ENCODE results near the gene NEK6. TPM values are rescaled to one million over a fixed set of nuclear protein-coding genes. Genes with fewer than 3 reads are reported as not detected.

Gene NEK6
- total RNA-seq, 1 donor from 2014 or later: 43.9 TPM

DNA sequence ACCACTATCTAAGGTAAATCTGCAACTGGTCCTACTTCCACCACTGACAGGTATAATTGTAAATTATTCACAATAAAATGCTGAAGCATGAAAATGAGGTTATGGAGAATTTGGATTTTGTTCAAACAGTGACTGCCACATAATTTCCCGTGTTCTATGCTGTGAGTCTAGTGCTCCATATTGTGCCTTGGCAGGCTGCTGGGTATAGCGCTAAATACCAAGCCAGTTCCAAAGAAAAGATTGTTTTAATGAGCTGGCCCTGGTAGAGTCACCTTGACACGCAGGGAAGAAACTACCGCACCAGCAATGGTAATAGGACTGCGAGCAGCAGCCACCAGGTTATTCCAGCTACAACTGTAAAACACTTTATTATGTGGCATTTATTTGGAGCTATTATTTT, 127.1 kb downstream of the NEK6 start:
- no peak for DNase-seq (ENCODE audit: low spot score)
- TF ChIP-seq, protein P1, sequence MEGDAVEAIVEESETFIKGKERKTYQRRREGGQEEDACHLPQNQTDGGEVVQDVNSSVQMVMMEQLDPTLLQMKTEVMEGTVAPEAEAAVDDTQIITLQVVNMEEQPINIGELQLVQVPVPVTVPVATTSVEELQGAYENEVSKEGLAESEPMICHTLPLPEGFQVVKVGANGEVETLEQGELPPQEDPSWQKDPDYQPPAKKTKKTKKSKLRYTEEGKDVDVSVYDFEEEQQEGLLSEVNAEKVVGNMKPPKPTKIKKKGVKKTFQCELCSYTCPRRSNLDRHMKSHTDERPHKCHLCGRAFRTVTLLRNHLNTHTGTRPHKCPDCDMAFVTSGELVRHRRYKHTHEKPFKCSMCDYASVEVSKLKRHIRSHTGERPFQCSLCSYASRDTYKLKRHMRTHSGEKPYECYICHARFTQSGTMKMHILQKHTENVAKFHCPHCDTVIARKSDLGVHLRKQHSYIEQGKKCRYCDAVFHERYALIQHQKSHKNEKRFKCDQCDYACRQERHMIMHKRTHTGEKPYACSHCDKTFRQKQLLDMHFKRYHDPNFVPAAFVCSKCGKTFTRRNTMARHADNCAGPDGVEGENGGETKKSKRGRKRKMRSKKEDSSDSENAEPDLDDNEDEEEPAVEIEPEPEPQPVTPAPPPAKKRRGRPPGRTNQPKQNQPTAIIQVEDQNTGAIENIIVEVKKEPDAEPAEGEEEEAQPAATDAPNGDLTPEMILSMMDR (IDR thresholded peaks at IDR 0.05; ENCODE audit: unreplicated experiment): no peak
- Mint-ChIP-seq H3K27ac (ENCODE audit: unreplicated experiment) (no peak overlapping the region), H3K4me1 (ENCODE audit: unreplicated experiment) (peaks cover 33% of the 10 kb centered on the region), H3K27me3 (ENCODE audit: unreplicated experiment) (no peaks in the 10 kb centered on the region), H3K36me3 (ENCODE audit: low read depth, unreplicated experiment) (peaks cover 8% of the 10 kb centered on the region), H3K4me3 (ENCODE audit: unreplicated experiment) (no peak overlapping the region), H3K9me3 (ENCODE audit: unreplicated experiment) (no peaks in the 10 kb centered on the region)

DNA sequence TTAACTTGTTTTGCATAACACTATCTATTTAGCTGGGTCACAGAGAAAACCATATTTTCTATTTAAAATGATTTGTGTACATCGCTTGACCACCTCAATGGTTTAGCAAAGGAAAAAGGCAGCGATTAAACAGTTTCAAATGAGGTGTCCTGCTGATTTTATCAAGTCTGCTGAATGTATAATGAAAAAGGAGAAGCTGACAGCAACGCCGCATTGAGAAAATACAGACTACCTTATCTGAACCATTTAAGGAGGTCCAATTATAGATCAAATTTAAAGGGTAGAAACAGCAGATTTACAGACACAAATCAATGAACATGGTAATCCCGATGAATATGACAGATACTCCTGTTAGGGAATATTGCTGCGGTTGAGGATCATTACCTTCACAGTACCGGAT, 127.9 kb downstream of the NEK6 start:
- H3K4me1 Mint-ChIP-seq (ENCODE audit: unreplicated experiment): peaks cover 33% of the 10 kb centered on the region
- TF ChIP-seq, protein P1 (IDR thresholded peaks at IDR 0.05; ENCODE audit: unreplicated experiment): no peak

DNA sequence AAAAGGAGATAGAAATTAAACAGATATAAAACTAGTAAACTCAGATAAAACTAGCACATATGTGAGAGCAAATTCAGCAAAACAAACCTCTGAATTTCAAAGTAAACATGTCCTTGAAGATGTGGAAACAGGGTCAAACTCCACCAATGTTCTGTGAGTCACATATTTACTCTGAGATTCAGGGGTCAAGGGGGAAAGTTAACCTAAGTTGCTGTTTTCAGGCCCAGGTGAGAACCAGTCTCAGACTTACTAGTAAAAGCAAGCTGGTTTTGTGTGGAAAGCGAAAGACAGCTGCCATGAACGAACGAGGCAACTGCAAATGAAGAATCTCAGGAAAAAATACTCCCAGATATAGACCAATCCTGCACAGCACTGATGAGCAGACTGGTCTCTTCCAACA, 128.5 kb downstream of the NEK6 start:
- TF ChIP-seq, protein P1 (IDR thresholded peaks at IDR 0.05; ENCODE audit: unreplicated experiment): no peak
- Mint-ChIP-seq H3K36me3 (ENCODE audit: low read depth, unreplicated experiment) (peaks cover 7% of the 10 kb centered on the region), H3K4me1 (ENCODE audit: unreplicated experiment) (peaks cover 31% of the 10 kb centered on the region), H3K4me3 (ENCODE audit: unreplicated experiment) (no peak overlapping the region), H3K27me3 (ENCODE audit: unreplicated experiment) (no peaks in the 10 kb centered on the region), H3K27ac (ENCODE audit: unreplicated experiment) (peak overlapping the region; percentile 4), H3K9me3 (ENCODE audit: unreplicated experiment) (no peaks in the 10 kb centered on the region)
- no peak for DNase-seq (ENCODE audit: low spot score)

More for the DNA sequence above, 127.9 kb downstream of the NEK6 start:
- peaks cover 7% of the 10 kb centered on the region for H3K36me3 Mint-ChIP-seq (ENCODE audit: low read depth, unreplicated experiment)
- no peaks in the 10 kb centered on the region for H3K9me3 Mint-ChIP-seq (ENCODE audit: unreplicated experiment)
- H3K4me3 Mint-ChIP-seq (ENCODE audit: unreplicated experiment): no peak overlapping the region
- H3K27me3 Mint-ChIP-seq (ENCODE audit: unreplicated experiment): no peaks in the 10 kb centered on the region
- H3K27ac Mint-ChIP-seq (ENCODE audit: unreplicated experiment): no peak overlapping the region
- no peak for DNase-seq (ENCODE audit: low spot score)

DNA sequence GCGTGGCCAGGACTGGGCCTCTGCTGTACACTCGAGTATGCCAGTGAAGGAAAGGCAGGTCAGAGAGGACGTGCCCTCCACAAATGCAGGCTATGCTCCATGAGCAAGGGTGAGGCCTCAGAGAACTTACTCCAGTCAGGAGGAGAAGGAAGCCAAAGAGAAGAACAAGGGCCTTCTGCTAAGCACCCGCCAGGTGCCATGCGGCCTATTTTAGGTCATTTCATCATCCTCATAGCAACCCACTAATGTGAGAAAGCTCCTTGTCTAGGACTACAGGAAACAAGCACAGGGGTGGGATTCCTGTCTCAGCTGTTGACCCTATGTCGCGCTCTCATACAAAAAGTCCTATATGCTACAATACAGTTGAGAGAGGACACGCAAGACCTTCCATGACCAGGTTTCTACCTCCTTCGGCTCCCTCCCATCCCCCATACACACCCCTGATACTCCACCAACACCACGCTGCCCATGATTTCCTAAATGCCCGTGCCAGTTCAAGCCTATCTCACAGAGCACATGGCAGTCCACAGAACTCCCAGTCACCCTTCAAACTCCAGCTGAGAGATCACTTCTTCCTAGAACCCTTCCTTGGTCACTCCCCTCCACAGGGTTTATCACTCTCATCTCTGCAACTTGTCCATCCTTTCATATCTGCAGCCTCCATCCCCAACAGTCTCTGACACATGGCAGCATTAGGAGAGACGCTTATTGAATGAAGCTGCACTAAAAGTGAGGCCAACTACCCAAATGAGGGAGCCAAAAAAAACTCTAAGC, 130.7 kb downstream of the NEK6 start:
- H3K36me3 Mint-ChIP-seq (ENCODE audit: low read depth, unreplicated experiment): peaks cover 4% of the 10 kb centered on the region
- no peaks in the 10 kb centered on the region for H3K9me3 Mint-ChIP-seq (ENCODE audit: unreplicated experiment)
- TF ChIP-seq, protein P1 (IDR thresholded peaks at IDR 0.05; ENCODE audit: unreplicated experiment): no peak
- peaks cover 31% of the 10 kb centered on the region for H3K4me1 Mint-ChIP-seq (ENCODE audit: unreplicated experiment)
- no peak overlapping the region for H3K4me3 Mint-ChIP-seq (ENCODE audit: unreplicated experiment)
- no peaks in the 10 kb centered on the region for H3K27me3 Mint-ChIP-seq (ENCODE audit: unreplicated experiment)
- no peak for DNase-seq (ENCODE audit: low spot score)
- peak overlapping the region; percentile 79 for H3K27ac Mint-ChIP-seq (ENCODE audit: unreplicated experiment)

DNA sequence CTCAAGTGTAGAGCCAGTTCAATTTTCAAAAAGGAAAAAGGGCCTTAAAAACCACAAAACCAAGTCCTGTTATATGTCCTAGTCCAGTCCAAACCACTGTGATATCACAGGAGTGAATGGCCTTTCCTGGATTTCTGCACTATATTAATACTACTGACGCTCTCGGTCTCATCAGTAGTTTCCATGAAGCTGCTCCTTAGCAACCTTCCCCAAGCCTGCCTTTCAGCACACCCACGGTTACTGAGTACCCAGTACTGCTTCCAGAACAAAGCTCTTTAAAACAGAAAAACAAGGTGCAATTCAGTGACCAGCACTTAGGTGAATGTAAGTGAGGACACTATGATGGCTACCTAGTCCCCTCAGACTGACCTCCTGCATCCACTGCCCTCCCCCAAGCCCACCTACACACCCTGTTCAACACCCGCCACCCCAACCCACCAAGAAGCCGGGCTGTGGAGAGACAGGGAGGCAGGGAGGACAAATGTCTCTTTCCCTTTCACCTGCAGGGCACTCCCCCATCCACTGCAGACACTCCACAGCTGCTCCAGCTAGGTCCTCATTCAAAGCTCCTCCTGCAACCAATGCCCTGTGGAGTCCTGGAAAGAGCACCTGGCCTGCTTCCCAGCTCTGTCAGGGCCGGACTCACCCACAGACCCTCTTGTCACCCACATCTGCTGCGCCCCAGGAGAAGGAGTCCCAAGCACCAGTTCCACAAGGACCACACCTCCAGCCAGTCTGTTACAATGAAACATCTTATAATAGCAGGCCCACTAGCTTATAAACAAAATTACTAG, 131.6 kb downstream of the NEK6 start:
- peaks cover 31% of the 10 kb centered on the region for H3K4me1 Mint-ChIP-seq (ENCODE audit: unreplicated experiment)
- no peak overlapping the region for H3K4me3 Mint-ChIP-seq (ENCODE audit: unreplicated experiment)

More for the DNA sequence above, 131.6 kb downstream of the NEK6 start:
- Mint-ChIP-seq H3K9me3 (ENCODE audit: unreplicated experiment) (no peaks in the 10 kb centered on the region), H3K36me3 (ENCODE audit: low read depth, unreplicated experiment) (no peaks in the 10 kb centered on the region), H3K27me3 (ENCODE audit: unreplicated experiment) (no peaks in the 10 kb centered on the region), H3K27ac (ENCODE audit: unreplicated experiment) (no peak overlapping the region)
- no peak for DNase-seq (ENCODE audit: low spot score)
- TF ChIP-seq, protein P1 (IDR thresholded peaks at IDR 0.05; ENCODE audit: unreplicated experiment): no peak
